ENCODE results near the gene CR1. TPM values are rescaled to one million over a fixed set of nuclear protein-coding genes. Genes with fewer than 3 reads are reported as not detected.
A peak's percentile ranks its signal among the peaks of the same experiment; 100 is the strongest.

Gene CR1
- total and polyA plus RNA-seq, 9 of the 15 experiments (the other 6 are each of a cell fraction or from before 2014, with no cell fraction given), result 0.07 to 0.47 (median 0.18) TPM

- TF ChIP-seq CEBPB (tag; IDR thresholded peaks at IDR 0.05) (0 out of 2 replicates have a peak, but pooled peaks have one; percentile 3), RHOXF2B (CRISPR knock-in tag; conservative IDR thresholded peaks at IDR 0.05) (no peak), CHD1 (IDR thresholded peaks at IDR 0.05; ENCODE audit: low read length) (no peak), ZNF12 (CRISPR knock-in tag; IDR thresholded peaks at IDR 0.05) (no peak), TFAM (CRISPR knock-in tag; conservative IDR thresholded peaks at IDR 0.05) (no peak), CGGBP1 (CRISPR knock-in tag; IDR thresholded peaks at IDR 0.05) (no peak), HNRNPLL (IDR thresholded peaks at IDR 0.05; ENCODE audit: low read depth, low read length, poor library complexity, severe bottlenecking) (no peak), MXI1 (IDR thresholded peaks at IDR 0.05; ENCODE audit: low read depth, low read length) (0 out of 2 replicates have a peak, but pooled peaks have one; percentile 42), KDM1A (IDR thresholded peaks at IDR 0.05) (peak; percentile 87 to 89), NR2C2 (CRISPR knock-in tag; IDR thresholded peaks at IDR 0.05) (no peak), NR2C2 (tag; IDR thresholded peaks at IDR 0.05) (no peak), NUFIP1 (IDR thresholded peaks at IDR 0.05; ENCODE audit: partially characterized antibody) (no peak), NKRF (IDR thresholded peaks at IDR 0.05; ENCODE audit: borderline replicate concordance) (peak; percentile 24; the same call in 1 of the 2 replicates), TRIM24 (IDR thresholded peaks at IDR 0.05) (no peak; a peak in 1 of 4 replicates), POLR2G (IDR thresholded peaks at IDR 0.05; ENCODE audit: low read depth, low read length) (no peak), MYBL2 (IDR thresholded peaks at IDR 0.05; ENCODE audit: low read depth) (peak; percentile 32; the same call in 1 of the 2 replicates), MYBL2 (CRISPR knock-in tag; IDR thresholded peaks at IDR 0.05; ENCODE audit: borderline replicate concordance) (no peak), MTA3 (IDR thresholded peaks at IDR 0.05; ENCODE audit: borderline replicate concordance) (no peak), ZFP36 (IDR thresholded peaks at IDR 0.05; ENCODE audit: low read depth, low read length, partially characterized antibody) (no peak), SPI1 (IDR thresholded peaks at IDR 0.05; ENCODE audit: borderline replicate concordance, low read depth, low read length) (no peak), SMAD1 (IDR thresholded peaks at IDR 0.05; ENCODE audit: low read depth, low read length, partially characterized antibody) (no peak), LCOR (CRISPR knock-in tag; IDR thresholded peaks at IDR 0.05) (no peak), FIP1L1 (IDR thresholded peaks at IDR 0.05; ENCODE audit: low read depth, low read length, poor library complexity, severe bottlenecking) (no peak), NFE2L1 (tag; IDR thresholded peaks at IDR 0.05; ENCODE audit: borderline replicate concordance, low read depth) (no peak), ZNF76 (CRISPR knock-in tag; IDR thresholded peaks at IDR 0.05; ENCODE audit: borderline replicate concordance) (no peak), PTBP1 (IDR thresholded peaks at IDR 0.05; ENCODE audit: low read depth, low read length) (no peak), SOX6 (IDR thresholded peaks at IDR 0.05) (0 out of 2 replicates have a peak, but pooled peaks have one; percentile 46), TGIF2 (CRISPR knock-in tag; IDR thresholded peaks at IDR 0.05) (no peak), BRD4 (IDR thresholded peaks at IDR 0.05) (no peak), EP400 (IDR thresholded peaks at IDR 0.05) (0 out of 2 replicates have a peak, but pooled peaks have one; percentile 23)
These were observed 175.0 kb downstream of the CR1 start (continued) for GRCh38 chr1:207670997-207671396.
